HL-60/S4 treated with retinoic acid at 250 ng/mL for 4 days and 3 days (cell line): ENCODE measurements around the gene WDR54.
"Not testable (repeated sequence)": the region's sequence is repeated elsewhere in the genome, so short reads cannot be mapped to it uniquely, and the experiment has no call there.

Source experiments
- in situ Hi-C: fragments of 300-500 bp; cut with MboI; formaldehyde crosslinking; loops from 2 replicates; pipeline ENCODE4 v1.7.0; 2022; ENCODE audit warnings: low sequenced_read_pairs

The WDR54 gene

DNA sequence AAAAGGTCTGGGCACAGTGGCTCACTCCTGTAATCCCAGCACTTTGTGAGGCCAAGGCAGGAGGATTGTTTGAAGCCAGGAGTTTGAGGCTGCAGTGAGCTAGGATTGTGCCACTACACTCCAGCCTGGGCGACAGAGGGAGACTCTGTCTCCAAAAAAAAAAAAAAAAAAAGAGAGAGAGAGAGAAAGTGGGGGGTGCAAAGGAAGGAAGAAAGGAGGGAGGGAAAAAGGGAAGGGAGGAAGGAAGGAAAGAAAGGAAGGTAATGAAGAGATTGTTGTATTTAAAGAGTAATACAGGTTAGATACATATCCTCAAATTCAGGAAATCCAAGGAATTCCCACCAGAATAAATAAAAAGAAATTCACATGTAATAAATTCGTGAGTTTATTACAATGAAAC, 19.6 kb upstream of the WDR54 start:
- in situ Hi-C loops, result no loop called here

- in situ Hi-C loops, result no loop called here
Measured at GRCh38 chr2:74406035-74406434, 15.5 kb upstream of the WDR54 start.

- in situ Hi-C loops, result no loop called here
Measured at GRCh38 chr2:74407682-74408081, 13.8 kb upstream of the WDR54 start.

GRCh38 chr2:74413001-74413698, 8.4 kb upstream of the WDR54 start:
- in situ Hi-C loops, result no loop called here

DNA sequence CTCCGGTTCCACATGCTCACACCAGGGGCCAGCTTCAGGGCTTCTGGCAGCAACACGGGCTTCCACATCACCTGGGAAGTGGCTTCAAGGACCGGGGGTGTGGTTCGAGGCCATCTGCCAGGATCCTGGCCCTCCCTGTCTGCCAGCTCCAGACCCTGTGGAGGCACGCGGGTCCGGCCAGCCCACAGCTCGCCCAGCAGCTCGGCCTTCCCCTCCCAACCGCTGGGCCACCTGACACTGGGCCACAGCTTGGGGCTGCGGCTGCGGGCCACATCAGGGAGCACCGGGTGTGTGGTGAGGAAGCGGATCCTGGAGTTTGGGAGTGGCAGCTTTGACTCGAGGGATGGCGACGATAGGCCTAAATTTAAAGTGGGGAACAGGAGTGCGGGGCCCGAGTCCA, 7.1 kb upstream of the WDR54 start:
- in situ Hi-C loops, result no loop called here

- in situ Hi-C loops, result no loop called here
Measured at GRCh38 chr2:74414881-74415761, 6.4 kb upstream of the WDR54 start.

- in situ Hi-C loops, result no loop called here
Measured at GRCh38 chr2:74415762-74416395, 5.7 kb upstream of the WDR54 start.

DNA sequence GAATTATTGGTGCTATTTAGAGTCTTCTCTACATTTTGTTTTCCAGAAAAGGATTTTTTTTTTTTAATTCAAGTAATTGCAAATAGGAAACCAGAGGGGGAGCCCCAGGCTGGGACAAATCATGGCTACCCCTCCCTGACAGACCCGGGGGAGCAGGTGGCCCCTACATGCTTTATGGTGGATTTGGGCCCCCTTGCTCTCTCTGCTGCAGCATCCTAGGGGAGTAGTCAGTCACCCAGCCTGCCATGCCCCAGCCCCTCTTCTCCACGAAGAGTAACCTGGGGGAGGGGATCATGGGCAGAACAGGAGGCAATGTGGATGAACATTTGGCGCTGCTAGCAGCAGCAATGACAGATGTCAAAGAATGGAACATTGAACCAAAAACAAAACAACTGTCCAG, 4.8 kb upstream of the WDR54 start:
- in situ Hi-C loops, result no loop called here

DNA sequence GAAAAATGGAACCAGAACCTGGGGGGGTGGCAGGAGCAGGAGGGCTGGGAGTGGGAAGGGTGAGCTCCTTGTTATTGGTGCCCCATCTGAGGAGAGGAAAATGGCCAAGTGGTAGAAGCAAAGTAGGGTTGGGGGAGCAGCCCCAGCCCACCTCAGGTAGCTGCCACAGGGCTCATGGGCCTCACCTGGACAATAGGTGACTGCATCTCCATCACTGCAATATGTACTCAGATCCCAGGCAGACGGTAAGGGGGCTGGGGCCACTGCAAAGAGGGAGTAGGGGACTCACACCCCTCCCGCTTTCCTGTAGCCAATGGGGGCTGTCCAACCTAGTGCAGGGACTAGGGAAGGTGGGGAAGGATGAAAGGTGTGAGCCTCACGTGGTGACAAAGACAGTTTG, 4.3 kb upstream of the WDR54 start:
- in situ Hi-C loops, result no loop called here

DNA sequence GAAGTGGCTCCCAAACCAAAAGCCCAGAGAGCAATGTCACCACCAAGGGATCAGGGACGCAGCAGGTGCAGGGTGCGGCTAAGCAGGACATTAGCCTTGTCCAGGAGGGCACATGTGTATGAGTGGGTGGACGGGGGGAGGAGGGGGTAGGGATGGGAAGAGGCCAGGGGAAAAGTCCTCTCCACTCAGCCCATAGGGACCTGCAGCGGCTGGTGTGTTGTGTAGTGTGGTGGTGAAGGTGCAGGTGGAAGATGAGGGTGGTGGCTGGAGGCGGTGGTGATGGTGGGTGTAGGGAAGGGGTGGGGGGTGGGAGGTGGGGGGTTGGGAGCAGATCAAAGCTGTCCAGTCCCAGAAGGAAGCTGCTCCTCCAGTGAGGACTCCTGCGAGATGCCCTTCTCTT, 3.8 kb upstream of the WDR54 start:
- in situ Hi-C loops, result no loop called here

DNA sequence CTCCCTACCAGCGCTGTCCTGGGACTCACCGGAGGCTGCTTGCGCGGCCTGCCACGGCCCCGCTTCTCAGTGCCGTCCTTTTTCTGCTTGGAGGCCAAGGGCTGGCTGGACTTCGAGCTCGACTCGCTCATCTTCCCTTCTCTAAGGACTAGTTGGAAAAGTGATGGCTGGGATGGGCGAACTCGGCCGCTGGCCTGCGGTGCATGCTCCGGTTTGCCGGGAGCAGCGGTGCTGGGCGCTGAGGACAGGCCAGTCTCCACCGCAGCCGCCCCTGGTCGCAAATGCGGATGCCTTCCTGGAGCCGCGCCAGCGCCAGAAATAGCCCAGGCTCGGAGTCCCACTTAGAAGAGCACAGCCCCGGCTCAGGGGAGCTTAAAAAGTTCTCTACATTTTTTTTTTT, 3.2 kb upstream of the WDR54 start:
- in situ Hi-C loops, result no loop called here

DNA sequence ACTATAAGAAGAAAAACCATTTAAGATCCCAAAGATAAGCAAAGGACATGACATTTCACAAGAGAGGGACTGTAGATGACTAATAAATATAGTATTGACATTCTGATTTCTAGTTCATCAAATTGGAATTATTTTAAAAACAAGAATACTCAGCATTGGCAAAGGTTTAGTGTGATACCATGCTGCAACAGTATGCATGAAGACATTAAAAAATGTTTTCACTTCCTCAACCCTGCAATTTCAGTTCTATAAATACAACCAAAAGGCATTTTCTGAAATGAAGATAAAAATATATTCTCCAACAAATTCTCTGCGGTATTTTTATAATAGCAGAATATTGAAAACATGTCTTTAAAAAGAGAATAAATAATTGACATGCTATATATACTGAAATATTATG, 2.2 kb upstream of the WDR54 start:
- in situ Hi-C loops, result no loop called here

DNA sequence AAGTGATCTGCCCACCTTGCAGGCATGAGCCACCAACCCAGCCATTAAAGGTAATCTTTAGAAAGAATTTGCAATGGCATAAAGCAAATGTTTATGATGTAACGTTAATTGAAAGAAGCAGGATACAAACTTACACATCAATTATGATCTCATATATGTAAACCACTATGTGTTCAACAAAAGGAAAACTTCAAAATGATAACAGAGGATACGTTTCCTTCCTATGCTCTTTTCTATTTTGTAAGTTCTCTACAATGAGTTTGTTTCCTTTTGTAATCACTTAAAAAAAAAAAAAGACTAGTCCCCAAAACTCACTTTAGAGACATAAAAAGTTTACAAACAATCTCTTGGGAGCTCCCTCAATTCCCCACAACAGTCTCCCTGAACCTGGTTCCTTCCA, 1.5 kb upstream of the WDR54 start:
- in situ Hi-C loops, result no loop called here

DNA sequence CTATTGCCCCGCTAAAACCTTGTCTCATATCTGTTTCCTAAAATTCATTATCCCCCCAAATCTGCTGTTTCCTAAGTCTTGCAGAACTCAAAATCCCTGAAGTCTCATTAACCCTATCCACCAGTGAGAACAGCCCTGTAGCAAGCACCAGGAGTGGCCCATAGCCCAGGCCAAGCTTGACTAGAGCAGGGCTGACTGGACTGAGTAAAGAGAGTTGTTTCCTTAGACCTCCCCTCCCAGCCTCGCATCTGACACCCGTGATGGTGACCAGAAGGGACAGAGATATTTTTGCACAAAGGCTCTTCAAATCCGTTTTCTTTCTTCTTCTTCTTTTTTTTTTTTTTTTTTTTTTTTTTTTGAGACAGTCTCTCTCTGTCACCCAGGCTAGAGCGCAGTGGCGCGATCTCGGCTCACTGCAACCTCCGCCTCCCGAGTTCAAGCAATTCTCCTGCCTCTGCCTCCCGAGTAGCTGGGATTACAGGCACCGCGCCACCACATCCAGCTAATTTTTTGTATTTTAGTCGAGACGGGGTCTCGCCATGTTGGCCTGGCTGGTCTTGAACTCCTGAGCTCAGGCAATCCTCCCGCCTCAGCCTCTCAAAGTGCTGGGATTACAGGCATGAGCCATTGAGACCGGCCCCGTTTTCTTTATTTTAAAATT, 957 bp upstream of the WDR54 start:
- in situ Hi-C loops, result not testable (repeated sequence)

DNA sequence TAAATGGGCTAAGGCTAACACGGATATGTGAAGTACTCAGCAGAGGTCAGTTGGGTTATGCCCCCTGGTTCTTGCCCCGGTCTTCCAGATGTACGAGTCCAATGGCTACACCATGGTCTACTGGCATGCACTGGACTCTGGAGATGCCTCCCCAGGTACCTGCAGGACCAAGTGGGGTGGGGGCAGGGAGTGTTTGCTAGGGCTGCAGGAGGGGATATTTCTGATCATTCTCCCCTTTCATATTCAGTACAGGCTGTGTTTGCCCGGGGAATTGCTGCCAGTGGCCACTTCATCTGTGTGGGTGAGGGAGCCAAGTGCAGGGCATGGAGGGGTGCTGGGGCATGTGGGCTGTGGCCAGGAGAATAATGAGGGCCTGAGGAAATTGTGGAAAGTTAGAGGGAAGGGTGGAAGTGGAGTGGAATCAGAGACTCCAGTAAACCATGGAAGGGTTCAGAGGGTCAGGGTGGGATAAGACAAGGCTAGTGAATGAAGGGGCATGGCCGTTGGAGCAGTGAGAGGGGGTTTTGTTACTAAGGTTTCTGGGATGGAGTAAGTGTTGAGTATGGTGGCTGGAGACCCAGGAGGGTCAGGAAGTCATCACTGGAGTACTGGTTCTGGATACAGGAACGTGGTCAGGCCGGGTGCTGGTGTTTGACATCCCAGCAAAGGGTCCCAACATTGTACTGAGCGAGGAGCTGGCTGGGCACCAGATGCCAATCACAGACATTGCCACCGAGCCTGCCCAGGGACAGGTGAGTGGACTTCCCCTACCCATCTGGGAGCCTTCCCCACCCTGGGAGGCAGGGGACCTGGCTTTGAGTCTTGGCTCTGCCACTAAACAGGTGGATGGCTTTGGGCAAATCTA, 1.9 kb downstream of the WDR54 start:
- in situ Hi-C loops, result no loop called here

DNA sequence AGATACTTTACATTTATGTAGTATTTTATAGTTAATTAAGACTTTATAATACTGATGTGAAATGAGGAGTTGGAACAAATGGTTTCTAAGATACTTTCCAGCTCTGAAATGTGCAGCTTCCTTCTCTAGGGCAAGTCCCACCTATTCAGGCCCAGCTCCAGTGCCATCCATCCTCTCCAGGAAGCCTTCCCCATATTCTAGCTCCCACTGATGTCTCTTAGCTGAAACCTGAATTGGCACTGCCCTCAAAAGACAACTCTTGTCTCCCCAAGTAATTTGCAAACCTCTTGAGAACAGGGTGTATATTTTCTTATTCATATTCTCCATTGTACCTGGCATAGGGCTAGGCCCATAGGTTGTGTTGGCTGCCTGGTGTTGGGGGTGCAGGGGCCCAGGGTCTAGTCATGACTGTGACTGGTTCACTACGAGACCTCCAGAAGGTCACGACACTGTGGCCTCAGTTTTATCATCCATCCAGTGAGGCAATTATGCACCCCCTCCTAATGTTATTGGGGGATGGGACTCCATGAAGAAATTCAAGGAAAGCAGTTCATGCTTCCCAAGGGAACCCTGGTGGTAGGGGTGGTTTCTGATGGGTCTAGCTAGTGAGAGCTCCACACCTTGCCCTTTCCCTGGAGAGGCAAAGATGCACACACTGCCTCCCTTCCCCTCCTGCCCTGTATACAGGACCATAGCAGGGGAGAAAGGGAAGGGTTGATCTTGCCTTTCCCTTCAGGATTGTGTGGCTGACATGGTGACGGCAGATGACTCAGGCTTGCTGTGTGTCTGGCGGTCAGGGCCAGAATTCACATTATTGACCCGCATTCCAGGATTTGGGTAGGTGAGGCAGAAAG, 2.8 kb downstream of the WDR54 start:
- in situ Hi-C loops, result no loop called here

GRCh38 chr2:74424995-74425406, 3.5 kb downstream of the WDR54 start:
- in situ Hi-C loops, result no loop called here

DNA sequence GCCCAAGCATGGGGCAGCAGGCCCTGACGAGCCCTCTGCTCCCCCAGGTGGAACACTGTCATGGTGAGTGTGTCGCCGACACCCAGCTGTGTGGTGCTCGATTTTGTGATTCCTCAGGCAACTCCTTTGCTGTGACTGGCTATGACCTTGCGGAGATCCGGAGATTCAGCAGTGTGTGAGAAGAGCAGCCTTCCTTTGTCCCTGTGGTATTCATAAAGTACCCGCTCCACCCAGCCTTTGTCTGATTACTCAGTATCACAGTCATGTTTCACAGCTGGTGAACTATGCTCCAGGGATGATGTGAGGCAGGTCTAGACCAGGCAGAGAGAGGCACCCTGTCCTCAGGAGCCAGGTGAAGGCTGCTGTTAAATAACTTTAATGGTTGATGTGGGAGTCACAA, 4.0 kb downstream of the WDR54 start:
- in situ Hi-C loops, result no loop called here

DNA sequence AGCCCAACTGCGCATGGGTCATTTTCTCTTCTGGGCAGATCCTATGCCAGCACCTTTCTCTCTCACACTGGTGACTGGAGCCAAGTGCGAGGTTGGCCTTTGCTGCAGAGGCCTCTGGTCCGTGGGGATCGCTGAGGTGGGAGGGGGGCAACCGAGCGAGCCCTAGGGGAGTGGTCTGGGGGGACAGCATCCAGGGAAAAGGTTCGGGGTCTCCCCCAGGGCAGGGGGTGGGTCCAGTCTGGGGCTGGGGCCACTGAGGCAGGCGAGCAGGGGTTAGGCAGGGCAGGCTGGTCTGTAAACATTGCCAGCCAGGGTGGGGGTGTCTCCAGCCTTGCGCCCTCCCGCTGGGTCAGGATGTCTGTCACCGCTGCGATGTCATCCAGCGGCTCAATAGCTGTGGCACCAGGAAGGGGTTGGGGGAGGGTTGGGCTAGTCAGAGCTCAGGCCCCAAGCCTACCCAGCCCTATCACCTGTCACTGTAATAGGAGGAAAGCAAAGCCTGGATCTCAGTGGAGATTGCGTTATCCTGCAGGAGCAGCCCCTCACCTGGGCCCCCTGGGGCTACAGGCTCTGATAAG, 4.7 kb downstream of the WDR54 start:
- in situ Hi-C loops, result no loop called here
